WTC11 (cell line): Measurements from ENCODE around the gene SKIC8. TPM values are rescaled to one million over a fixed set of nuclear protein-coding genes. Genes with fewer than 3 reads are reported as not detected.

Source experiments
- ATAC-seq: fragments of 200-7000 bp; cut with Tn5 transposase; 2 replicates; pipeline ENCODE4 v1.10.0; 2021; ENCODE audit warnings: mild to moderate bottlenecking, moderate library complexity
- CTCF ChIA-PET: fragments of 300-600 bp; sonication (Branson Sonifier 250); formaldehyde crosslinking; loops from one replicate; lab custom pipeline; 2021; ENCODE audit warnings: antibody characterized with exemption; lab: Charles Lee
- POLR2A ChIA-PET: fragments of 350-600 bp; sonication (Branson Sonifier 250); formaldehyde crosslinking; loops from one replicate; lab custom pipeline; 2021; ENCODE audit warnings: antibody characterized with exemption; lab: Charles Lee
- DNase-seq: peaks from one replicate; pipeline ENCODE4 v3.0.0; 2021; ENCODE audit warnings: low spot score
- H3K27ac Mint-ChIP-seq: 2 replicates; pipeline ENCODE4 v1.8.0; 2021; ENCODE audit warnings: mixed read lengths
- H3K27me3 Mint-ChIP-seq: 2 replicates; pipeline ENCODE4 v1.8.0; 2021; ENCODE audit warnings: low read depth, mild to moderate bottlenecking, moderate library complexity, mixed read lengths
- H3K36me3 Mint-ChIP-seq: 2 replicates; pipeline ENCODE4 v1.8.0; 2021; ENCODE audit warnings: mixed read lengths
- H3K4me1 Mint-ChIP-seq: 2 replicates; pipeline ENCODE4 v1.8.0; 2022; ENCODE audit warnings: mixed read lengths
- H3K4me3 Mint-ChIP-seq: 2 replicates; pipeline ENCODE4 v1.8.0; 2021; ENCODE audit warnings: mild to moderate bottlenecking, moderate library complexity, mixed read lengths
- H3K9me3 Mint-ChIP-seq: 2 replicates; pipeline ENCODE4 v1.8.0; 2021; ENCODE audit warnings: mixed read lengths
- CREB1 ChIP-seq: sonication (generic); formaldehyde crosslinking; IDR thresholded peaks from 2 replicates; pipeline ENCODE4 v1.8.0; 2023; ENCODE audit warnings: mild to moderate bottlenecking, missing genetic modification reagents
- ESRRA ChIP-seq: sonication (generic); formaldehyde crosslinking; IDR thresholded peaks from 2 replicates; pipeline ENCODE4 v1.8.1; 2022; ENCODE audit warnings: mild to moderate bottlenecking, missing genetic modification reagents, borderline replicate concordance
- MYBL2 ChIP-seq: sonication (generic); formaldehyde crosslinking; IDR thresholded peaks from 2 replicates; pipeline ENCODE4 v1.8.1; 2023; ENCODE audit warnings: mild to moderate bottlenecking, moderate library complexity, missing genetic modification reagents
- NFYB ChIP-seq: sonication (generic); formaldehyde crosslinking; conservative IDR thresholded peaks from 2 replicates; pipeline ENCODE4 v1.8.0; 2022; ENCODE audit warnings: low read depth, missing genetic modification reagents
- NR1H2 ChIP-seq: sonication (generic); formaldehyde crosslinking; IDR thresholded peaks from 2 replicates; pipeline ENCODE4 v1.9.0; 2021; ENCODE audit warnings: mild to moderate bottlenecking, moderate library complexity, missing genetic modification reagents
- NR3C1 ChIP-seq: sonication (generic); formaldehyde crosslinking; conservative IDR thresholded peaks from 2 replicates; pipeline ENCODE4 v1.8.1; 2023; ENCODE audit warnings: low read depth, mild to moderate bottlenecking, missing genetic modification reagents
- TEAD4 ChIP-seq: sonication (generic); formaldehyde crosslinking; IDR thresholded peaks from 2 replicates; pipeline ENCODE4 v1.8.0; 2022; ENCODE audit warnings: mild to moderate bottlenecking, missing genetic modification reagents
- ZNF138 ChIP-seq: sonication (generic); formaldehyde crosslinking; conservative IDR thresholded peaks from 2 replicates; pipeline ENCODE4 v1.8.1; 2022; ENCODE audit warnings: mild to moderate bottlenecking, moderate library complexity, missing genetic modification reagents
- ZNF219 ChIP-seq: sonication (generic); formaldehyde crosslinking; IDR thresholded peaks from 2 replicates; pipeline ENCODE4 v1.8.0; 2023; ENCODE audit warnings: missing genetic modification reagents, mild to moderate bottlenecking, borderline replicate concordance
- ZNF423 ChIP-seq: fragments of 250-450 bp; sonication (Bioruptor Pico); IDR thresholded peaks from 2 replicates; pipeline ENCODE4 v2.1.2; 2022; ENCODE audit warnings: mild to moderate bottlenecking, moderate library complexity
- total RNA-seq: library from RNA; stranded (reverse); gene quantifications from 3 replicates; pipeline ENCODE4 v1.2.3, GENCODE V29; 2021
- TF ChIP-seq, protein P1 (sequence below): sonication (generic); formaldehyde crosslinking; IDR thresholded peaks from 2 replicates; pipeline ENCODE4 v1.8.0; 2023; ENCODE audit warnings: missing genetic modification reagents
- TF ChIP-seq, protein P2 (sequence below): sonication (generic); formaldehyde crosslinking; IDR thresholded peaks from 2 replicates; pipeline ENCODE4 v1.8.1; 2022; ENCODE audit warnings: low read depth, missing genetic modification reagents, borderline replicate concordance
- TF ChIP-seq, protein P3 (sequence below): sonication (generic); formaldehyde crosslinking; IDR thresholded peaks from 2 replicates; pipeline ENCODE4 v1.8.0; 2022; ENCODE audit warnings: mild to moderate bottlenecking, missing genetic modification reagents
- TF ChIP-seq, protein P4 (sequence below): sonication (generic); formaldehyde crosslinking; IDR thresholded peaks from 2 replicates; pipeline ENCODE4 v1.8.1; 2023; ENCODE audit warnings: mild to moderate bottlenecking, missing genetic modification reagents, borderline replicate concordance
- TF ChIP-seq, protein P5 (sequence below): sonication (generic); formaldehyde crosslinking; IDR thresholded peaks from 2 replicates; pipeline ENCODE4 v1.8.1; 2023; ENCODE audit warnings: mild to moderate bottlenecking, missing genetic modification reagents, moderate library complexity
- TF ChIP-seq, protein P6 (sequence below): sonication (generic); formaldehyde crosslinking; IDR thresholded peaks from 2 replicates; pipeline ENCODE4 v1.8.0; 2022; ENCODE audit warnings: mild to moderate bottlenecking, missing genetic modification reagents
- TF ChIP-seq, protein P7 (sequence below): fragments of 250-450 bp; sonication (Bioruptor Pico); IDR thresholded peaks from 2 replicates; pipeline ENCODE4 v2.1.2; 2022; ENCODE audit warnings: mild to moderate bottlenecking, moderate library complexity

Gene SKIC8
- total RNA-seq, 1 experiment from 2014 or later: 55.6 TPM

DNA sequence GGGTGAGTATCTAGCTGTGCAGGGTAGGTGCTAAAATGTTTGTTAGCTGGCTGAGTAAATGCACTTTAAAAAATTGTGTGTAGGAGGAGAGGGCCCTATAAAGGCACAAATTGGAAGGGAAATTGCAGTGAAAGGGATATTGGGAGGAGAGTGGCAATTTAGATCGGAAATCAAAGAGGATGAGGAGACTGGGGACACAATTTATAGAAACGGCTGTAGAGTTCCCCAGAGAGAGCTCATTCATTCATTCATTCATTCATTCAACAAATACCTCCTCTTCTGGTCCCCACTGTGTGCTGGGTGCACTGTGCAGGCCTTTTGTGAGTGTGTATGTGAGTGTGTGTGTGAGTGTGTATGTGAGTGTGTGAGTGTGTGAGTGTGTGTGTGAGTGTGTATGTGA, 32.6 kb downstream of the SKIC8 start:
- H3K36me3 Mint-ChIP-seq: no peaks in the 10 kb centered on the region

DNA sequence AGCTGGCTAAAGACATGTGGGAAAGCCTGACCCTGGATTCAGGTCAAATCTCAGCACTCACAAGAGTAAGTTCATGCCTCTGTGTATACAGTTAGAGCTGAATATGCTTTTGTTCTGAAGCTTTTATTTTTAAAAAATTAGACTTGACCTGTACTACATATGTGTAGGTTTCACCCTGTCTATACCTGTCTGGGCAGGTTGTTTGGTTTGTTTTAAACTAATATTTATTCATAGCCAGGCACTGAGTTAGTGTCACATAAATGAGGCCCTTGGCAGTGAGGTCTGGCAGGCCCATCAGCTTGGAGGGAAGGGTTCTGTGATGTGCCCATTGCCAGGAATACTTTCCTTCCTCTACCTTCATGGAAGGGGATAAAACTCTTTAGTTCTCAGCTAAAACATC, 33.2 kb downstream of the SKIC8 start:
- POLR2A ChIA-PET: interaction anchor here (1.1 kb wide), 1 partner anchor 32 kb away, joined by 4 read pairs; the partner anchor contains the start of gene ACSBG1

More for the DNA sequence above, 32.6 kb downstream of the SKIC8 start:
- Mint-ChIP-seq H3K4me3 (no peak overlapping the region), H3K27ac (no peak overlapping the region), H3K4me1 (peaks cover 4% of the 10 kb centered on the region), H3K27me3 (peaks cover 27% of the 10 kb centered on the region)
- no peak for DNase-seq
- CTCF ChIA-PET: interaction anchor here (1.3 kb wide), 1 partner anchor 24 kb away, joined by 4 read pairs; no protein-coding TSS in a partner anchor
- TF ChIP-seq ESRRA (CRISPR knock-in tag): no peak
- TF ChIP-seq, protein P1, sequence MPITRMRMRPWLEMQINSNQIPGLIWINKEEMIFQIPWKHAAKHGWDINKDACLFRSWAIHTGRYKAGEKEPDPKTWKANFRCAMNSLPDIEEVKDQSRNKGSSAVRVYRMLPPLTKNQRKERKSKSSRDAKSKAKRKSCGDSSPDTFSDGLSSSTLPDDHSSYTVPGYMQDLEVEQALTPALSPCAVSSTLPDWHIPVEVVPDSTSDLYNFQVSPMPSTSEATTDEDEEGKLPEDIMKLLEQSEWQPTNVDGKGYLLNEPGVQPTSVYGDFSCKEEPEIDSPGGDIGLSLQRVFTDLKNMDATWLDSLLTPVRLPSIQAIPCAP: no peak
- TF ChIP-seq, protein P2, sequence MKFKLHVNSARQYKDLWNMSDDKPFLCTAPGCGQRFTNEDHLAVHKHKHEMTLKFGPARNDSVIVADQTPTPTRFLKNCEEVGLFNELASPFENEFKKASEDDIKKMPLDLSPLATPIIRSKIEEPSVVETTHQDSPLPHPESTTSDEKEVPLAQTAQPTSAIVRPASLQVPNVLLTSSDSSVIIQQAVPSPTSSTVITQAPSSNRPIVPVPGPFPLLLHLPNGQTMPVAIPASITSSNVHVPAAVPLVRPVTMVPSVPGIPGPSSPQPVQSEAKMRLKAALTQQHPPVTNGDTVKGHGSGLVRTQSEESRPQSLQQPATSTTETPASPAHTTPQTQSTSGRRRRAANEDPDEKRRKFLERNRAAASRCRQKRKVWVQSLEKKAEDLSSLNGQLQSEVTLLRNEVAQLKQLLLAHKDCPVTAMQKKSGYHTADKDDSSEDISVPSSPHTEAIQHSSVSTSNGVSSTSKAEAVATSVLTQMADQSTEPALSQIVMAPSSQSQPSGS (CRISPR knock-in tag): no peak
- no peak for TF ChIP-seq ZNF219 (CRISPR knock-in tag)
- TF ChIP-seq, protein P3, sequence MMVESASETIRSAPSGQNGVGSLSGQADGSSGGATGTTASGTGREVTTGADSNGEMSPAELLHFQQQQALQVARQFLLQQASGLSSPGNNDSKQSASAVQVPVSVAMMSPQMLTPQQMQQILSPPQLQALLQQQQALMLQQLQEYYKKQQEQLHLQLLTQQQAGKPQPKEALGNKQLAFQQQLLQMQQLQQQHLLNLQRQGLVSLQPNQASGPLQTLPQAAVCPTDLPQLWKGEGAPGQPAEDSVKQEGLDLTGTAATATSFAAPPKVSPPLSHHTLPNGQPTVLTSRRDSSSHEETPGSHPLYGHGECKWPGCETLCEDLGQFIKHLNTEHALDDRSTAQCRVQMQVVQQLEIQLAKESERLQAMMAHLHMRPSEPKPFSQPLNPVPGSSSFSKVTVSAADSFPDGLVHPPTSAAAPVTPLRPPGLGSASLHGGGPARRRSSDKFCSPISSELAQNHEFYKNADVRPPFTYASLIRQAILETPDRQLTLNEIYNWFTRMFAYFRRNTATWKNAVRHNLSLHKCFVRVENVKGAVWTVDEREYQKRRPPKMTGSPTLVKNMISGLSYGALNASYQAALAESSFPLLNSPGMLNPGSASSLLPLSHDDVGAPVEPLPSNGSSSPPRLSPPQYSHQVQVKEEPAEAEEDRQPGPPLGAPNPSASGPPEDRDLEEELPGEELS (CRISPR knock-in tag): no peak
- TF ChIP-seq, all 79 proteins: peak for 0
- no peaks in the 10 kb centered on the region for H3K9me3 Mint-ChIP-seq
- ATAC-seq: no peak
- POLR2A ChIA-PET: no interaction called here

More for the DNA sequence above, 33.2 kb downstream of the SKIC8 start:
- Mint-ChIP-seq H3K27ac (no peak overlapping the region), H3K4me3 (no peak overlapping the region), H3K4me1 (peaks cover 4% of the 10 kb centered on the region), H3K36me3 (no peaks in the 10 kb centered on the region), H3K9me3 (no peaks in the 10 kb centered on the region), H3K27me3 (peaks cover 27% of the 10 kb centered on the region)
- DNase-seq (no peak), ATAC-seq (no peak)
- CTCF ChIA-PET: interaction anchor here (1.1 to 1.3 kb wide), 3 partner anchors 23 to 158 kb away, joined by 3 to 5 read pairs (median 4); no protein-coding TSS in a partner anchor
- TF ChIP-seq ZNF423 (CRISPR knock-in tag) (no peak), NR1H2 (CRISPR knock-in tag) (no peak), ZNF138 (CRISPR knock-in tag) (no peak), MYBL2 (no peak), TEAD4 (no peak), CREB1 (CRISPR knock-in tag) (no peak), NFYB (CRISPR knock-in tag) (no peak), NR3C1 (no peak)
- TF ChIP-seq, protein P4, sequence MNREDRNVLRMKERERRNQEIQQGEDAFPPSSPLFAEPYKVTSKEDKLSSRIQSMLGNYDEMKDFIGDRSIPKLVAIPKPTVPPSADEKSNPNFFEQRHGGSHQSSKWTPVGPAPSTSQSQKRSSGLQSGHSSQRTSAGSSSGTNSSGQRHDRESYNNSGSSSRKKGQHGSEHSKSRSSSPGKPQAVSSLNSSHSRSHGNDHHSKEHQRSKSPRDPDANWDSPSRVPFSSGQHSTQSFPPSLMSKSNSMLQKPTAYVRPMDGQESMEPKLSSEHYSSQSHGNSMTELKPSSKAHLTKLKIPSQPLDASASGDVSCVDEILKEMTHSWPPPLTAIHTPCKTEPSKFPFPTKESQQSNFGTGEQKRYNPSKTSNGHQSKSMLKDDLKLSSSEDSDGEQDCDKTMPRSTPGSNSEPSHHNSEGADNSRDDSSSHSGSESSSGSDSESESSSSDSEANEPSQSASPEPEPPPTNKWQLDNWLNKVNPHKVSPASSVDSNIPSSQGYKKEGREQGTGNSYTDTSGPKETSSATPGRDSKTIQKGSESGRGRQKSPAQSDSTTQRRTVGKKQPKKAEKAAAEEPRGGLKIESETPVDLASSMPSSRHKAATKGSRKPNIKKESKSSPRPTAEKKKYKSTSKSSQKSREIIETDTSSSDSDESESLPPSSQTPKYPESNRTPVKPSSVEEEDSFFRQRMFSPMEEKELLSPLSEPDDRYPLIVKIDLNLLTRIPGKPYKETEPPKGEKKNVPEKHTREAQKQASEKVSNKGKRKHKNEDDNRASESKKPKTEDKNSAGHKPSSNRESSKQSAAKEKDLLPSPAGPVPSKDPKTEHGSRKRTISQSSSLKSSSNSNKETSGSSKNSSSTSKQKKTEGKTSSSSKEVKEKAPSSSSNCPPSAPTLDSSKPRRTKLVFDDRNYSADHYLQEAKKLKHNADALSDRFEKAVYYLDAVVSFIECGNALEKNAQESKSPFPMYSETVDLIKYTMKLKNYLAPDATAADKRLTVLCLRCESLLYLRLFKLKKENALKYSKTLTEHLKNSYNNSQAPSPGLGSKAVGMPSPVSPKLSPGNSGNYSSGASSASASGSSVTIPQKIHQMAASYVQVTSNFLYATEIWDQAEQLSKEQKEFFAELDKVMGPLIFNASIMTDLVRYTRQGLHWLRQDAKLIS (CRISPR knock-in tag): no peak
- TF ChIP-seq, protein P5, sequence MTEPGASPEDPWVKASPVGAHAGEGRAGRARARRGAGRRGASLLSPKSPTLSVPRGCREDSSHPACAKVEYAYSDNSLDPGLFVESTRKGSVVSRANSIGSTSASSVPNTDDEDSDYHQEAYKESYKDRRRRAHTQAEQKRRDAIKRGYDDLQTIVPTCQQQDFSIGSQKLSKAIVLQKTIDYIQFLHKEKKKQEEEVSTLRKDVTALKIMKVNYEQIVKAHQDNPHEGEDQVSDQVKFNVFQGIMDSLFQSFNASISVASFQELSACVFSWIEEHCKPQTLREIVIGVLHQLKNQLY (CRISPR knock-in tag): no peak
- TF ChIP-seq, protein P6, sequence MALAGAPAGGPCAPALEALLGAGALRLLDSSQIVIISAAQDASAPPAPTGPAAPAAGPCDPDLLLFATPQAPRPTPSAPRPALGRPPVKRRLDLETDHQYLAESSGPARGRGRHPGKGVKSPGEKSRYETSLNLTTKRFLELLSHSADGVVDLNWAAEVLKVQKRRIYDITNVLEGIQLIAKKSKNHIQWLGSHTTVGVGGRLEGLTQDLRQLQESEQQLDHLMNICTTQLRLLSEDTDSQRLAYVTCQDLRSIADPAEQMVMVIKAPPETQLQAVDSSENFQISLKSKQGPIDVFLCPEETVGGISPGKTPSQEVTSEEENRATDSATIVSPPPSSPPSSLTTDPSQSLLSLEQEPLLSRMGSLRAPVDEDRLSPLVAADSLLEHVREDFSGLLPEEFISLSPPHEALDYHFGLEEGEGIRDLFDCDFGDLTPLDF (CRISPR knock-in tag): no peak
- TF ChIP-seq, protein P7, sequence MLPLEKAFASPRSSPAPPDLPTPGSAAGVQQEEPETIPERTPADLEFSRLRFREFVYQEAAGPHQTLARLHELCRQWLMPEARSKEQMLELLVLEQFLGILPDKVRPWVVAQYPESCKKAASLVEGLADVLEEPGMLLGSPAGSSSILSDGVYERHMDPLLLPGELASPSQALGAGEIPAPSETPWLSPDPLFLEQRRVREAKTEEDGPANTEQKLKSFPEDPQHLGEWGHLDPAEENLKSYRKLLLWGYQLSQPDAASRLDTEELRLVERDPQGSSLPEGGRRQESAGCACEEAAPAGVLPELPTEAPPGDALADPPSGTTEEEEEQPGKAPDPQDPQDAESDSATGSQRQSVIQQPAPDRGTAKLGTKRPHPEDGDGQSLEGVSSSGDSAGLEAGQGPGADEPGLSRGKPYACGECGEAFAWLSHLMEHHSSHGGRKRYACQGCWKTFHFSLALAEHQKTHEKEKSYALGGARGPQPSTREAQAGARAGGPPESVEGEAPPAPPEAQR (CRISPR knock-in tag): no peak
